ENCODE results near the gene ZNF292.
"Not testable (repeated sequence)": the region's sequence is repeated elsewhere in the genome, so short reads cannot be mapped to it uniquely, and the experiment has no call there.

The ZNF292 gene

DNA sequence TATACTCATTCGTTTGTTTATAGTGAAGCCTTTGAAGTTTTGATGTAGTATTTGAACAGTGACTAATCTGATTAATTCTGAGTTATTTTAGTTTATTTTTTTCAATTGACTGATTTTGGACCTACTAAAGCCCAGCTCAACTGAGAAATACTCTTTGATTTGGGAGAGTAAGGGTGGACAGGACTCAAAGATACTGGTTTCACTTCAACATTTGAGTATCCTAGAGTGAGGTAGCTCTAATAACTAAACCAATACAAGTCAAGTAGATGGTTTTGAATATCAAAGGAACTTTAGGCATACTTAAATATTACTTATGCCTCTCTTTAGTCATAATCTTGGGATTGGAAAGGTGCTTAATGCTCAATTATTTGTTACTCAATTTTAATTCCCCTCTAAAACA is 65.6 kb downstream of the ZNF292 start:
- no peak for DNase-seq

DNA sequence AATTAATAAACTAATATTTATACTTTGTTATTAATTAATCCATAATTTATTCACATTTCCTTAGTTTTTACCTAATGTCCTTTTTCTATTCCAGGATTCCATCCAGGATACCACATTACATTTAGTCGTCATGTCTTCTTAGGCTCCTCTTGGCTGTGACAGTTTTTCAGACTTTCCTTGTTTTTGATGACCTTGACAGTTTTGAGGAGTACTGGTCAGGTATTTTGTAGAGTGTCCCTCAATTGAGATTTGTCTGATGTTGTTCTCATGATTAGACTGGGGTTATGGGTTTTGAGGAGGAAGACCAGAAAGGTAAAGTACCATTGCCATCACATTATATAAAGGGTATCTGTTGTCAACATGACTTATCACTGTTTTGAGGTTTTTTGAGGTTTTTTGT is 67.3 kb downstream of the ZNF292 start:
- DNase-seq = no peak

DNA sequence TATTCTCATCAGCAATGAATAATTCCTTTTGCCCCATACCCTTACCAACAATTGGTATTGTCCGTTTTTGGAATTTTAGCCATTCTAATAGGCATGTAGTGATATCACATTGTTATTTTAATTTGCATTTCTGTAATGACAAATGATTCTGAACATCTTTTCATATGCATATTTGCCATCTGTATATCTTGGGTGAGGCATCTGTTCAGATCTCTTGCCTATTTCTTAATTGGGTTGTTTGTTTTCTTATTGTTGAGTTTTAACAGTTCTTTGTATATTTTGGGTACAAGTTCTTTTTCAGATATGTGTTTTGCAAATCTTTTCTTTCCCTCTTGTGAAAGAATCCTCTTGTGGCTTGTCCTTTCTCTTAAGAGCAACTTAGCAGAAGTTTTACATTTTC is 69.6 kb downstream of the ZNF292 start:
- no peak for DNase-seq

DNA sequence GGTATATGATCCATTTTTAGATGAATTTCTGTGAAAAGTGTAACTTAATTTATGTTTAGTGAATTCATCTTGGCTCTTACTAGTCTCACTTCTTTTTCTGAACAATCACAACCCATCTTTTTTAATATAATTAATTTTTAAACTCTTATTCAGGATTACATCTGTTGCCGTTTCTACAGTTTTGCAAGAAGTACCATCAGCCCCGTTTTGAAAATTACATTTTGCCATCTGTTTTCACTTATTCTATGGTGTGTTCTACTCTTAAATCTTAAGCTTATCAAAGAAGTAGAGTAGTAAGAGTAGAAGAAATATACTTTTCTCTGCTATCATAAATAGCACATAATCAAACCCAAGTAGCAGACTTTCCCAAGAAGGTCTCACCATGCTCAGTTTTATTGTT is 70.1 kb downstream of the ZNF292 start:
- DNase-seq = no peak

DNA sequence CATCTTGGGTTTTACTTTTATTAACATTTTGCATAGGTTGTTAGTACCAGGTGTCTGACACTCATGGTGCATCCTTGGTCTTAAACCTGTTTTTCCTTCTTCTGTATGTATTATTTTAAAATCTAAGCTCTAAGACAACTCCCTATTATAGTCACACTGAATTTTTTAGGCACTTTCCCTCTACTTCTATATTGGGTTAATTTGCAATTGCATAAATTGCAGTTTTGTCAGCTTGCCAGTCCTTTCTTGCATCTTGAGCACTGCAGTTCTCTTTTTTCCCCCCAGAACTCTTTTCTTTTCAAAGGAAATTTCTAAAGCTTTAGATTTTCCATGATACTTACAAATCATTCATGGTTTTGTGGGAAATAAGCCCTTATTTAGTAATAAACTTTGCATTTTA is 70.6 kb downstream of the ZNF292 start:
- DNase-seq = no peak

DNA sequence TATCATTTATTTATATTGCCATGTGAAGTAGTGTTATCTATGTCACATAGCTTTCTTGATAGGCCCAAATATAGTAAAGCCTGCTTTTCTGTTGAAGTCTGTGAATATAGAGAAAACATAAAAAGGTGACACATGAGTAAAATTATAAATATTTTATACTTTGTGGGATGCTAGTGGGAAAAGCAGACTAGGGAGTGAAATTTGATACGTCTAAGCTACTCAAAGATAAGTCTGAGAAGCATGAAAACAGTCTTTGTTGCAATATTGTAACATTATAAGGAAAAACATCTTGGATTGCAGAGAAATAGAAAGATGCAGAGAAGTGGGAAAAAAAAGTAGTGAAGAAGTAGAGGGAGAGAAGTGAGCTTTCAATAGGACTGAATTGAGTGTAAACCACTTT is 75.4 kb downstream of the ZNF292 start:
- no peak for DNase-seq

DNA sequence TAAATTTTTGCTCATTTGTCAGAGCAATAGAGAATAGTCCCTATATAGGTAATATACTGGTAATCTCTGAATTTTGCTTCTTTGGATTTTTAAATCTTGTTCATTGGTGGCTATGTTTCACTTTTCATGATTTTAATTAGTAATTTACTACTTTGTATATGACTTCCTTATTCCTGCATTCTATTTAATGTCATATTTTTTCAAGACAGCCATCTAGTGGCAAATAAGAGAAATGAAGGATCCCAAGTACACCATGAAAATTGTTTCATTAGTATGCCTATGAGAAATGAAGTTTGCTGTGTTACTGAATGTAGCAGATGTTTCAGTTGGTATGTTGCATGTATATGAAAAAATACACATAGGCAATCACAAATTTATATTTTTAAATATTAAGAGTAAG is 82.4 kb downstream of the ZNF292 start:
- DNase-seq = no peak

DNA sequence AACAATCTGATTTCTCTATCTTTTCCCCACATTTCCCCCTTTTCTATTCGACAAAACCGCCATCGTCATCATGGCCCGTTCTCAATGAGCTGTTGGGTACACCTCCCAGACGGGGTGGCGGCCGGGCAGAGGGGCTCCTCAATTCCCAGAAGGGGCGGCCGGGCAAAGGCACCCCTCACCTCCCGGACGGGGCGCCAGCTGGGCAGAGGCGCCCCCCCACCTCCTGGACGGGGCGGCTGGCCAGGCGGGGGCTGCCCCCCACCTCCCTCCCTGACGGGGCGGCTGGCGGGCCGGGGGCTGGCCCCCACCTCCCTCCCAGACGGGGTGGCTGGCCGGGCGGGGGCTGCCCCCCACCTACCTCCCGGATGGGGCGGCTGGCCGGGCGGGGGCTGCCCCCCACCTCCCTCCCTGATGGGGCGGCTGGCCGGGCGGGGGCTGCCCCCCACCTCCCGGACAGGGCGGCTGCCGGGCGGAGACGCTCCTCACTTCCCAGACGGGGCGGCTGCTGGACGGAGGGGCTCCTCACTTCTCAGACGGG is 83.8 kb downstream of the ZNF292 start:
- not testable (repeated sequence) for DNase-seq

DNA sequence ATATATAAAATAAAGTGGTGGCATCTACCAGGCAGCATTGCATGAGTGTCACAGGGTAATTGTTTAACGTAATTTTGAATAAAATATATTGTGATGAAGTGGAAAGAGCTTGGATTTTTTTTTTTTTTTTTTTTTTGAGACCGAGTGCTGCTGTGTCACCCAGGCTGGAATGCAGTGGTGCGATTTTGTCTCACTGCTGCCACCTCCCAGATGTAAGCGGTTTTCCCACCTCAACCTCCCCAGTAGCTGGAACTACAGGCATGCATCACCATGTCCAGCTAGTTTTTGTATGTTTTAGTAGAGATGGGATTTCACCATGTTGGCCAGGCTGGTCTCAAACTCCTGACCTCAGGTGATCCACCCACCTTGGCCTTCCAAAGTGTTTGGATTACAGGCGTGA is 85.9 kb downstream of the ZNF292 start:
- no peak for DNase-seq

DNA sequence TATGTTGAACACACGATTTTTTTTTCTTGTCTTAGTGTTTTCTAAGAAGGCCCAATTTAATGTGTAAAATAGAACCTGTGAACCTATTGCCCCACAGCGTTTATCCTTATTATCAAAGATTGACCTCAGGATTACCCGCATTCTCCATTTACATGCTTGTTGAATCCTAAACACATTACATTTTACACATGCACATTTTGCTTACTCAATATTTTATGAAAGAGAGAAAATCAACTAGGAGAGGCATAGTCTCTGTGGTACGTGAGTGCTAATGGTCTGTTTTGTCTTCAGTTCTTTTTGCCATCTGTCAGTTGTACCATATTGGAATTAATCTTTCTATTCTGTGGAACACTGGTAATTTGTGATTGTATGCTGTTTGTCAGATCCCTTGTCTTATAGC is 86.9 kb downstream of the ZNF292 start:
- DNase-seq = no peak

DNA sequence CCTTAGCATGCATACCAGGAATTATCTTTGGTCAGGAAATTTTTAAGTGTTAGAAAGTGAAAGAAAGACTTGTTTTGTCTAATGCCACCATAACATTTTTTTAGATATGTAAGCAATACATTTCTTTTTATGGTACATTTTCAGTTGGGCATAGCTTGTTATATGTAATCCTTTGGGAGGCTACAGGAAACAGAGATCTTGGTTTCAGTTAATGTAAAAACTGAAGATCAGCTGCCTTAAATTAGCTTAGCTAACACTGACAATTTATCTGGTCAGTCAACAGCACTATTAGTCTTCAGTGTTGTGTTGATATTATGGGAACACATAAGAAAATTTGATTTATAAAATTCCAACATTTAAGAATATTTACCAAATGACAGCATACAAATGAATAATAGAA is 88.4 kb downstream of the ZNF292 start:
- DNase-seq = no peak

DNA sequence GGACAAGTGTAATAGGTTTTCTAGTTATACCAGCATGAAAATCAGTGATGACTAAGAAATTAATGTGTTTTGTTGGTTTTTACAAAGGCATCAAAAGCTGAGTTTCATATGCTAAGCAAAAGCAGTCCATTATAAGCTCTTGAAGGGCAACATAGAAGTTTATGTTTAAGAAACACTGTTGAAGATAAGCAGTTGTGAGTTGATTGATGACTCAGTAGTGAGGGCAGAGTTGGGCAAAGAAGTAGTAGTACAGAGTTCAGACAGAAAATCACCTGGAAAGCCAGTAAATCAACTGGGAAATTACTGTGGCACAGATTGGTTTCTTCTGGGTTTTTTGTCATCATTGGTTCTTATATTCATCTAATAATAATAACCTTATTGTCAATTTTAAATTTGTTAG is 89.0 kb downstream of the ZNF292 start:
- no peak for DNase-seq

DNA sequence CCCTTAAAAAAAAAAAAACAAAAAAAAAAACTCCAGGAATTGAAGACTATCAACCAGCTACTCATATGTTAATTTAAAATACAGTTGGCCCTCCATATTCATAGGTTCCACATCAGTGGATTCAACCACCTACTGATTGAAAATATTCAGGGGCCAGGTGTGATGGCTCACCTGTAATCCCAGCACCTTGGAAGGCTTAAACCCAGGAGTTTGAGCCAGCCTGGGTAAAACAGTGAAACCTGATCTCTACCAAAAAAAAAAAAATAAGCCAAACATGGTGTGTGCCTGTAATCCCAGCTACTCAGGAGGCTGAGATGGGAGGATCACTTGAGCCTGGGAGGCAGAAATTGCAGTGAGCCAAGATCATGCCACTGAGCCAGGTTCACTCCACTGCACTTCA is 94.7 kb downstream of the ZNF292 start:
- no peak for DNase-seq

DNA sequence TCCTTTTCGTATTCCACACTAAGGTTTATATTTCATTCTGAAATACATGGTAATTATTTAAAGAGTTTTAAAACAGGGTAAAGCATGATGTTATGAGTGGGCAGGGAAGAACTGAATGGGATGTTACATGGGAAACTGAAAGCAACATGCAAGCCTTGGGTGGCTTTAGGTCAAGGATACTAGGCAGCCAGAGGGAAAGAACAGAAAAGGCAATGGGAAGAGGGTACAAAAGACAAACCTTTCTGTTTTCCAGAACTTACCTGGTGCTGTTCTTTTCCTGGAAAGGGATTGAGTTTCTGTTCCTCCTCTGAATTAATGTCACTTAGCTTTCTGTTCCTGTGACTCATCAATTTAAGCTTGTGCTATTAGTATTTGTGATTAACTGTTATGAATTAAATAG is 95.9 kb downstream of the ZNF292 start:
- DNase-seq = no peak

DNA sequence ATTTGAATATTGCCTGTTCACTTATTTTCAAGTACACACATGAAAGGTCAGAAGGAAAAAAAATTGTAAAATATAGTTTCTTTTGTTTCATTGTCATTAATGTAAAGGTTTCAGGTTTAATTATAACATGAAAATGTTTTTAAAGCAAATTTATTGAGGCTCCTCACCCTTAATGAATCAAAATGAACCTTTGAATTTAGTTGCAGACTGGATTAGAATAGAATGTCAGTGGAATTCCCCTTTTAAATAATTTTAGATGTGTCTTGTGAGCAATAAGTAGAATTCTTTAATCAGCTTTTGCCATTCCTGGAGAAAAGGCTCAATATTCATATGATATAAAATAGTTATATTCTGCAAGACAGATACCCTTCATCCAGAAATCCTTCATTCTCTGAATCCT is 96.4 kb downstream of the ZNF292 start:
- no peak for DNase-seq

DNA sequence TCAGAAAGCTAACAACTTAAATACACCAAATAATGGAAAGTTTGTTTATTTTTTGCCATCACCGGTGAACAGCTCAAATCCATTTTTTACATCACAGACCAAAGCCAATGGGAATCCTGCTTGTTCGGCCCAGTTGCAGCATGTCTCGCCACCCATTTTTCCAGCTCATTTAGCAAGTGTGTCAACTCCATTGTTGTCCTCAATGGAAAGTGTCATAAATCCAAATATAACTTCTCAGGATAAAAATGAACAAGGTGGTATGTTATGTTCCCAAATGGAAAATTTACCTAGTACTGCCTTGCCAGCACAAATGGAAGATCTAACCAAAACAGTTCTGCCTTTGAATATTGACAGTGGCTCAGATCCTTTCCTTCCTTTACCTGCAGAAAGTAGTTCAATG is 101.7 kb downstream of the ZNF292 start:
- DNase-seq = no peak

DNA sequence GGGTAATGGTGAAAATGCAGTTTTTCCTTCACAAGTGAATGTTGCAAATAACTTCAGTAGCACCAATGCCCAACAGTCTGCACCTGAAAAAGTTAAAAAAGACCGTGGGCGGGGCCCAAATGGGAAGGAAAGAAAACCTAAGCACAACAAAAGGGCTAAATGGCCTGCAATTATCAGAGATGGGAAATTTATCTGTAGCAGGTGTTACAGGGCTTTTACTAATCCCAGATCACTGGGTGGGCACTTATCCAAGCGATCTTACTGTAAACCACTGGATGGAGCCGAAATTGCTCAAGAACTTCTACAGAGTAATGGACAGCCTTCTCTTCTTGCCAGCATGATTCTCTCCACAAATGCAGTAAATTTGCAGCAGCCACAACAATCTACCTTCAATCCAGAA is 102.2 kb downstream of the ZNF292 start:
- DNase-seq = no peak

DNA sequence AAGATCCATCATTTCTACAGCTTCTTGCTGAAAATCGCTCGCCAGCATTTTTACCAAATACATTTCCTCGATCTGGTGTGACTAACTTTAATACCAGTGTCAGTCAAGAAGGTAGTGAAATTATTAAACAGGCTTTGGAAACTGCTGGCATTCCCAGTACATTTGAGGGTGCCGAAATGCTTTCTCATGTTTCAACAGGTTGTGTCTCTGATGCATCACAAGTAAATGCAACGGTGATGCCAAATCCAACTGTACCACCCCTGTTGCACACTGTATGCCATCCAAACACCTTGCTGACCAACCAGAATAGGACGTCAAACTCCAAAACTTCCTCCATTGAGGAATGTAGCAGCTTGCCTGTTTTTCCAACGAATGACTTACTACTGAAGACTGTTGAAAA is 102.6 kb downstream of the ZNF292 start:
- DNase-seq = no peak

DNA sequence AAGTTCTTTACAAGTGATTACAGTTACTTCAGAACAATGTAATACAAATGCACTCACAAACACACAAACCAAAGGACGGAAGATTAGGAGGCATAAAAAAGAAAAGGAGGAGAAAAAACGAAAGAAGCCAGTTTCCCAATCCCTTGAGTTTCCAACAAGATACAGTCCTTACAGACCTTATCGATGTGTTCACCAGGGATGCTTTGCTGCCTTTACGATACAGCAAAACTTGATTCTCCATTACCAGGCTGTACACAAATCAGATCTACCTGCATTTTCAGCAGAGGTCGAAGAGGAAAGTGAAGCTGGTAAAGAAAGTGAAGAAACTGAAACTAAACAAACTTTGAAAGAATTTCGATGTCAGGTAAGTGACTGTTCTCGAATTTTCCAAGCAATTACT is 104.4 kb downstream of the ZNF292 start:
- DNase-seq = no peak

DNA sequence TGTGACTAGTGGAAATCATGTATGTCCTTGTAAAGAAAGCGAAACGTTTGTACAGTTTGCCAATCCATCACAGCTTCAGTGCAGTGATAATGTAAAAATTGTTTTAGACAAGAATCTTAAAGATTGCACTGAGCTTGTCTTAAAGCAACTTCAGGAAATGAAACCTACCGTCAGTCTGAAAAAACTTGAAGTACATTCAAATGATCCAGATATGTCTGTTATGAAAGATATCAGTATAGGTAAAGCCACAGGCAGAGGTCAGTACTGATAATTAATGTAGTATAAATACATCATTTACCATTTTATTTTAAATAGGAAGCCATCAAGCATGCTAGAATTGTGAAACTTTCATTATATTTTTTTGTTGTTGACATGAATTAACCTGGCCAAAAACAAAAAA is 106.2 kb downstream of the ZNF292 start:
- DNase-seq = no peak

DNA sequence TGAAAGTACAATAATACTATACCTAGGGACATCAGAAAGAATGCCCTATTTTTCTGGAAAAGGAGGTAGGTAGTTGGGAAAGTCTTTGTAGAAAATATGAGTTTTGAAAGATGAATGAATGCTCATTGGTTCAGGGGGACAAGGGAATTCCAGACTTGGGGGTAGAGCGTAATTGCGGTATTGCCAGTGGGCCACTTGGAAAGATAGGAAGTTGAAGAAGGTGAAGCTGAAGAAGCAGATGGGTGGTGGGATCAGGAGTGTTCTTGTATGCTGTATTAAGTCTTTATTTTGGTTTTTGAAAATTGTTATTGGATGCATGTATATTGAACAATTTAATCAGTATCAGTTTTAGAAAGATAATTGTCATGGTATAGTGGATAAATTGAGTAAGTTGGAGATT is 109.1 kb downstream of the ZNF292 start:
- no peak for DNase-seq

DNA sequence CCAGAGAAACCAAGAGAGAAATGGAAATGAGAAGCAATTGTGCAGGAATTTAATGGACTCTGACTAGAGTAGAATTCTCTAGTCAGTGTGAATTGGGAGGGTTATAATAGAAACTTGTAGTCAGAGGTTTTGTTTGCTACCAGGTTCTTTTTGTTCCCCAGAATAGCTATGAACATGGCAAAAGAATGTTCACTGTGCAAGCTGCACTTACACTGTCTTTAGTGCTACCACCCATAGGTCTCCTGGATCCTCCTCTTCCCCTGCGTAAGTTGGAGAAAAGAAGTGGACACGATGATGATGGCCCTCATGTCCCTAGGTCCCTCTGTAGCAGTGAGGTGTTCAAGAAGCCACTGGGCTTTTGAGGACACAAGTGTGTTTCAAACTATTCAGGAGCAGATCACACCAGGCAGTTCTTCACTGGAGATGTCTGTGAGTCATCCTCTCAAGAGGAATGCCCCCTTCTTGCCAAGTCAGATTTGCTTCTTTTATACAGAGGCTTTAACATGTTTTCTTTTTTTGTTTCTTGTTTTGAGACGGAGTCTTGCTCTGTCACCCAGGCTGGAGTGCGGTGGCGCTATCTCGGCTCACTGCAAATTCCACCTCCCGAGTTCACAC is 119.4 kb downstream of the ZNF292 start:
- DNase-seq = no peak

DNA sequence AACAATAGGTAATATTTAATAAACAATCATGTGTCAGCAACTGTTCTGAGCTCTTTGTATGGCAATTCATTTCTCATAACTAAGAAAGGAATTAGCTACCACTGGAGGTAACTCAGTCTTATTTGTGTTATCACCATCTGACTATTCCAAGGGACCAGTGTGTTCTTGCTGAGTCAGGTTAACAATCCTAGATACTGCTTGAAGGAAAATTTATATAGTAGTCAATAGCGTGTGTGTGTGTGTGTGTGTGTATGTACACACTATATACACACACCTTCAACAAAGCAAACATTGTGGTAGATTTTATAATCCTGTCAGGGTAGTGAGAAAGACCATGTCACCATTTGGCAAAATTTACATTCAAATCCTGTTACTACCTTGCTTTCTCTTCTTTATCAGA is 121.3 kb downstream of the ZNF292 start:
- no peak for DNase-seq

DNA sequence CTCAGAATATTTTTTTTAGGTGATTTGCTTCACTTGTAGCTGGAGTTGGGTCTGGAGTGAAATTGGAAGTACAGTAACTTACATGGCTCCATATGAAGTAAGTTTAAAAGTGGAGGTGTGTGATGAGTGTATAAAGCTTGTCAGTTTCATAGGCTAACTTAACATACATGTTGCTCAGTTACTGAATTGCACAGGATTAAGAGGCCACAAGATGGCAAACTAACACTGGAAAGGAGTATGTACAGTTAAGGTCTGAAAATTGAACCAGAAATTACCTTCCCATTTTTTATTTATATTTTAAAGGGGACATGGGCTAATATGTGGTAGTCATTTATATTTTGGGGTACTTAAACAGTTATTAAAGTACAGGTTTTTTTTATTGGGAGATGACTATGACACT is 121.8 kb downstream of the ZNF292 start:
- no peak for DNase-seq

DNA sequence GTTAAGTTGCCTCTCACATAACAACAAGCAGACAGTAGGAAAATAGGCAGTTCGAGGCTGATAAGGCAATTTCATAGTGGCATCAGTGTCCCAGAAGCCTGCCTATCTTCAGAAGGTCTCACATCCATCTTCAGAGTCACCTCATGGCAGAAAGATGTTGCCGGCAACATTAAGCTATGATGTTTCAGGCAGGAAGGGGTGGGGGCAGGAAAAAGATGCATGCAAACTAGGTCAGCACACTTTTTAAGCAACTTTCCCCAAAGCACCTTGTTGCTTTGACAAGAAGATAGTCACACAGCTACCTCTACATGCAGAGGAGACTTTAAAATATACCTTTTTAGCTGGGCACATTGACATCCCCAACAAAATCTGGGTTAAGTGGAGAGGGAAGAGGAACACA is 123.8 kb downstream of the ZNF292 start:
- DNase-seq = no peak

DNA sequence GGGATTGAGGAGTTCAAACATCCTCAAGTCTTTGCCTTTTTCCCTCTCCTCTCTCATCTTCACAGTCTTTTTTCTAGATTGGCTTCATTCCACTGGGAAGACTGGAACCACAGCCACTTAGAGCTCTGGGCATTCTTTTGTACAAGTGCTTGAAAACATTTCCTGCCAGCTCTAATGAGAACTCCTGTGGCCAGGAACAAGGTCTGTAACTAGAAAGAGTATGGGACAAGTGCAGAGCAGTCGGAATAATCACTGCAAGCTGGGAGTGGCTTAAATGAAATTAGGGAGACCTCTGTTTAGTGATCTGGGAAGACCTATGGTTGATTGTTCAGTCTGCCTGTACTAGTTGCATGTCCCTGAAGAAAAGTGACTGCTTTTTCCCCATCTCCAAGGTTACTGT is 126.1 kb downstream of the ZNF292 start:
- no peak for DNase-seq

Data from stimulated activated CD4-positive, alpha-beta T cell treated with anti-CD3 and anti-CD28 coated beads, Interleukin-1b, Interleukin-23, amount 100 ng/mL, for 48 hours (primary cell).